Measurements from ENCODE around the gene IFI27L2. TPM values are rescaled to one million over a fixed set of nuclear protein-coding genes. Genes with fewer than 3 reads are reported as not detected.
A peak's percentile ranks its signal among the peaks of the same experiment; 100 is the strongest.

The IFI27L2 gene
- total and polyA plus RNA-seq, 2 experiments from 2014 or later: 23.4 to 38.5 TPM

DNA sequence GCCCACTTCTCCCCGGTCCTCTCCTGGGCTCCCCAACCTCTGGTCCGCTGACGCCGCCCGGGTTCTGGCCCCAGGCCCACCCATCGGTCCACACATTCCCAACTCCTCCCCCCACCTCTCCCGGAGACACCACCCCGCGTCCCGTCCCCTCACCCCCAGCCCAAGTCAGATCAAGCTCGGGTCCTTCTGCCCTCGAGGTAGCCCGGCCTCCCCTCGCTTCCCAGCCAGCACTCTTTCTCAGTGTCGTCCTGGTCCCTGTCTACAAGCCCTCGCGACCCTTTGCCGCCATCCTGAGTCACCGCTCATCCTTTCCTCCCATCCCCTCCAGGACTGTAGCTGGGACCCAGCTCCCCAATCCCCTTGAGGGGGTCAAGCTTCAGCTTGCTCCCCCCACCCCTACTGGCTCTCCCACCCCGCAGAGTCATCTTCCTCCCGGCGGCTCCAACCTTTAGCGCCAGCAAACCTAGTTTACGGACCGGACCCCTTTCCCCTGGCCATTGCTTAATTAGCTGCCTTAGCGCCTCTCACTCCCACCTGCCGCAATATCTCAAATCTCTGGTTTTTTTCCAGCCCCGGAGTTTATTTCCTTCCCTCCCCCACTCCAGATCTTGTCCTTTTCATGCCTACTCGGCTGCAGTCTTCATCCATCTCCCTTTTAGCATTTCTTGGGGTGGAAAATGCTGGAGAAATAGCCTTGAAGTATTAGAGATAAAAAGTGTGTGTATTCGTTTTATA is 45.8 kb upstream of the IFI27L2 start (continued):
- TF ChIP-seq, protein P1, sequence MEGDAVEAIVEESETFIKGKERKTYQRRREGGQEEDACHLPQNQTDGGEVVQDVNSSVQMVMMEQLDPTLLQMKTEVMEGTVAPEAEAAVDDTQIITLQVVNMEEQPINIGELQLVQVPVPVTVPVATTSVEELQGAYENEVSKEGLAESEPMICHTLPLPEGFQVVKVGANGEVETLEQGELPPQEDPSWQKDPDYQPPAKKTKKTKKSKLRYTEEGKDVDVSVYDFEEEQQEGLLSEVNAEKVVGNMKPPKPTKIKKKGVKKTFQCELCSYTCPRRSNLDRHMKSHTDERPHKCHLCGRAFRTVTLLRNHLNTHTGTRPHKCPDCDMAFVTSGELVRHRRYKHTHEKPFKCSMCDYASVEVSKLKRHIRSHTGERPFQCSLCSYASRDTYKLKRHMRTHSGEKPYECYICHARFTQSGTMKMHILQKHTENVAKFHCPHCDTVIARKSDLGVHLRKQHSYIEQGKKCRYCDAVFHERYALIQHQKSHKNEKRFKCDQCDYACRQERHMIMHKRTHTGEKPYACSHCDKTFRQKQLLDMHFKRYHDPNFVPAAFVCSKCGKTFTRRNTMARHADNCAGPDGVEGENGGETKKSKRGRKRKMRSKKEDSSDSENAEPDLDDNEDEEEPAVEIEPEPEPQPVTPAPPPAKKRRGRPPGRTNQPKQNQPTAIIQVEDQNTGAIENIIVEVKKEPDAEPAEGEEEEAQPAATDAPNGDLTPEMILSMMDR (conservative IDR thresholded peaks at IDR 0.05; ENCODE audit: low read depth in 2 of 2): no peak

DNA sequence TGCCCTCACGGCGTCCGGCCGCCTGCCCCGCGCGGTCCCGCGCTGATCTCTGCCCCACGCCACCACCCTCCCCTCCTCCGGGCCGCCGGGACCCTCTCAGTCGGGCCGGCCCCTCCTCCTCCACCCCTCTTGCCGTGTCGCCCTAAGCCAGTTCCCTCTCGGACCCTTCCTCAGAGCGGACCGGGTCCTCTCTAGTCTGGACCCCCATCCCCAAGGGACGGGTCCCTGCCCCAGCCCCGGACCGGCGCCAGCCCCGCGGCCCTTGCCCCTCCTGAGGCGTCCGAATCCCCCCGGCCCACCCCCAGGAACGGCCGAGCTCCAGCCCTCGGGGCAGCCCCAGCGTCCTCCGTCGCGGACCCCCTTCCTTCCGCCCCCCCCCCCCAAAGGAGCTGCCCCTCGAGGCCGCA is 45.2 kb upstream of the IFI27L2 start:
- Mint-ChIP-seq H3K27ac (no peak overlapping the region), H3K9me3 (no peaks in the 10 kb centered on the region; the same call in 2 of the 3 replicates), H3K36me3 (ENCODE audit: low read depth) (peaks cover 3% of the 10 kb centered on the region; the same call in 1 of the 3 replicates), H3K27me3 (ENCODE audit: insufficient read depth, low read depth, poor library complexity) (peaks cover 9% of the 10 kb centered on the region), H3K4me3 (peak overlapping the region; percentile 87), H3K4me1 (peaks cover 27% of the 10 kb centered on the region)
- peaks cover 4% of the 10 kb centered on the region; the same call in 1 of the 2 replicates for H3F3A ChIP-seq (replicated peaks; ENCODE audit: low read depth)
- peak; percentile 39 for ATAC-seq
- no peaks in the 10 kb centered on the region for H3K36me3 ChIP-seq (ENCODE audit: insufficient read depth)
- H3K9me2 ChIP-seq (ENCODE audit: insufficient read depth): no peaks in the 10 kb centered on the region
- peaks cover 17% of the 10 kb centered on the region for H3K4me1 ChIP-seq (ENCODE audit: insufficient read depth)
- no peak for DNase-seq (ENCODE audit: low spot score)
- H3K79me2 ChIP-seq (replicated peaks; ENCODE audit: insufficient read depth): no peaks in the 10 kb centered on the region; the same call in 1 of the 2 replicates
- no peak overlapping the region for H3K27ac ChIP-seq (ENCODE audit: low read depth)
- H3K4me3 ChIP-seq: peak overlapping the region; percentile 90
- no peaks in the 10 kb centered on the region for H4K20me1 ChIP-seq (replicated peaks; ENCODE audit: insufficient read depth)
- H3K4me2 ChIP-seq: peak overlapping the region; percentile 98
- H2AFZ ChIP-seq: no peak overlapping the region; the same call in 1 of the 2 replicates
- peaks cover 37% of the 10 kb centered on the region for H3K27me3 ChIP-seq (ENCODE audit: insufficient read depth)
- no peak for TF ChIP-seq POLR2AphosphoS5 (IDR thresholded peaks at IDR 0.05; ENCODE audit: low read depth)
- no peak for TF ChIP-seq ZNF331 (CRISPR knock-in tag; IDR thresholded peaks at IDR 0.05; ENCODE audit: low read depth)
- no peak for TF ChIP-seq EZH2phosphoT487 (IDR thresholded peaks at IDR 0.05; ENCODE audit: unreplicated experiment)
- no peak for TF ChIP-seq NANOG (IDR thresholded peaks at IDR 0.05; ENCODE audit: borderline replicate concordance)
- TF ChIP-seq, protein P2, sequence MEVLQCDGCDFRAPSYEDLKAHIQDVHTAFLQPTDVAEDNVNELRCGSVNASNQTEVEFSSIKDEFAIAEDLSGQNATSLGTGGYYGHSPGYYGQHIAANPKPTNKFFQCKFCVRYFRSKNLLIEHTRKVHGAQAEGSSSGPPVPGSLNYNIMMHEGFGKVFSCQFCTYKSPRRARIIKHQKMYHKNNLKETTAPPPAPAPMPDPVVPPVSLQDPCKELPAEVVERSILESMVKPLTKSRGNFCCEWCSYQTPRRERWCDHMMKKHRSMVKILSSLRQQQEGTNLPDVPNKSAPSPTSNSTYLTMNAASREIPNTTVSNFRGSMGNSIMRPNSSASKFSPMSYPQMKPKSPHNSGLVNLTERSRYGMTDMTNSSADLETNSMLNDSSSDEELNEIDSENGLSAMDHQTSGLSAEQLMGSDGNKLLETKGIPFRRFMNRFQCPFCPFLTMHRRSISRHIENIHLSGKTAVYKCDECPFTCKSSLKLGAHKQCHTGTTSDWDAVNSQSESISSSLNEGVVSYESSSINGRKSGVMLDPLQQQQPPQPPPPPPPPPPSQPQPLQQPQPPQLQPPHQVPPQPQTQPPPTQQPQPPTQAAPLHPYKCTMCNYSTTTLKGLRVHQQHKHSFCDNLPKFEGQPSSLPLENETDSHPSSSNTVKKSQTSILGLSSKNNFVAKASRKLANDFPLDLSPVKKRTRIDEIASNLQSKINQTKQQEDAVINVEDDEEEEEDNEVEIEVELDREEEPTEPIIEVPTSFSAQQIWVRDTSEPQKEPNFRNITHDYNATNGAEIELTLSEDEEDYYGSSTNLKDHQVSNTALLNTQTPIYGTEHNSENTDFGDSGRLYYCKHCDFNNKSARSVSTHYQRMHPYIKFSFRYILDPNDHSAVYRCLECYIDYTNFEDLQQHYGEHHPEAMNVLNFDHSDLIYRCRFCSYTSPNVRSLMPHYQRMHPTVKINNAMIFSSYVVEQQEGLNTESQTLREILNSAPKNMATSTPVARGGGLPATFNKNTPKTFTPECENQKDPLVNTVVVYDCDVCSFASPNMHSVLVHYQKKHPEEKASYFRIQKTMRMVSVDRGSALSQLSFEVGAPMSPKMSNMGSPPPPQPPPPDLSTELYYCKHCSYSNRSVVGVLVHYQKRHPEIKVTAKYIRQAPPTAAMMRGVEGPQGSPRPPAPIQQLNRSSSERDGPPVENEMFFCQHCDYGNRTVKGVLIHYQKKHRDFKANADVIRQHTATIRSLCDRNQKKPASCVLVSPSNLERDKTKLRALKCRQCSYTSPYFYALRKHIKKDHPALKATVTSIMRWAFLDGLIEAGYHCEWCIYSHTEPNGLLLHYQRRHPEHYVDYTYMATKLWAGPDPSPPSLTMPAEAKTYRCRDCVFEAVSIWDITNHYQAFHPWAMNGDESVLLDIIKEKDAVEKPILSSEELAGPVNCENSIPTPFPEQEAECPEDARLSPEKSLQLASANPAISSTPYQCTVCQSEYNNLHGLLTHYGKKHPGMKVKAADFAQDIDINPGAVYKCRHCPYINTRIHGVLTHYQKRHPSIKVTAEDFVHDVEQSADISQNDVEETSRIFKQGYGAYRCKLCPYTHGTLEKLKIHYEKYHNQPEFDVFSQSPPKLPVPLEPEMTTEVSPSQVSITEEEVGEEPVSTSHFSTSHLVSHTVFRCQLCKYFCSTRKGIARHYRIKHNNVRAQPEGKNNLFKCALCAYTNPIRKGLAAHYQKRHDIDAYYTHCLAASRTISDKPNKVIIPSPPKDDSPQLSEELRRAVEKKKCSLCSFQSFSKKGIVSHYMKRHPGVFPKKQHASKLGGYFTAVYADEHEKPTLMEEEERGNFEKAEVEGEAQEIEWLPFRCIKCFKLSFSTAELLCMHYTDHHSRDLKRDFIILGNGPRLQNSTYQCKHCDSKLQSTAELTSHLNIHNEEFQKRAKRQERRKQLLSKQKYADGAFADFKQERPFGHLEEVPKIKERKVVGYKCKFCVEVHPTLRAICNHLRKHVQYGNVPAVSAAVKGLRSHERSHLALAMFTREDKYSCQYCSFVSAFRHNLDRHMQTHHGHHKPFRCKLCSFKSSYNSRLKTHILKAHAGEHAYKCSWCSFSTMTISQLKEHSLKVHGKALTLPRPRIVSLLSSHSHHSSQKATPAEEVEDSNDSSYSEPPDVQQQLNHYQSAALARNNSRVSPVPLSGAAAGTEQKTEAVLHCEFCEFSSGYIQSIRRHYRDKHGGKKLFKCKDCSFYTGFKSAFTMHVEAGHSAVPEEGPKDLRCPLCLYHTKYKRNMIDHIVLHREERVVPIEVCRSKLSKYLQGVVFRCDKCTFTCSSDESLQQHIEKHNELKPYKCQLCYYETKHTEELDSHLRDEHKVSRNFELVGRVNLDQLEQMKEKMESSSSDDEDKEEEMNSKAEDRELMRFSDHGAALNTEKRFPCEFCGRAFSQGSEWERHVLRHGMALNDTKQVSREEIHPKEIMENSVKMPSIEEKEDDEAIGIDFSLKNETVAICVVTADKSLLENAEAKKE (CRISPR knock-in tag; IDR thresholded peaks at IDR 0.05): no peak
- TF ChIP-seq, protein P1 (conservative IDR thresholded peaks at IDR 0.05; ENCODE audit: low read depth in 2 of 2): no peak
- no peak for TF ChIP-seq JUNB (IDR thresholded peaks at IDR 0.05; ENCODE audit: unreplicated experiment)
- TF ChIP-seq STAT1 (IDR thresholded peaks at IDR 0.05; ENCODE audit: unreplicated experiment): no peak
- no peak for TF ChIP-seq ZNF114 (CRISPR knock-in tag; IDR thresholded peaks at IDR 0.05)
- TF ChIP-seq, protein P3, sequence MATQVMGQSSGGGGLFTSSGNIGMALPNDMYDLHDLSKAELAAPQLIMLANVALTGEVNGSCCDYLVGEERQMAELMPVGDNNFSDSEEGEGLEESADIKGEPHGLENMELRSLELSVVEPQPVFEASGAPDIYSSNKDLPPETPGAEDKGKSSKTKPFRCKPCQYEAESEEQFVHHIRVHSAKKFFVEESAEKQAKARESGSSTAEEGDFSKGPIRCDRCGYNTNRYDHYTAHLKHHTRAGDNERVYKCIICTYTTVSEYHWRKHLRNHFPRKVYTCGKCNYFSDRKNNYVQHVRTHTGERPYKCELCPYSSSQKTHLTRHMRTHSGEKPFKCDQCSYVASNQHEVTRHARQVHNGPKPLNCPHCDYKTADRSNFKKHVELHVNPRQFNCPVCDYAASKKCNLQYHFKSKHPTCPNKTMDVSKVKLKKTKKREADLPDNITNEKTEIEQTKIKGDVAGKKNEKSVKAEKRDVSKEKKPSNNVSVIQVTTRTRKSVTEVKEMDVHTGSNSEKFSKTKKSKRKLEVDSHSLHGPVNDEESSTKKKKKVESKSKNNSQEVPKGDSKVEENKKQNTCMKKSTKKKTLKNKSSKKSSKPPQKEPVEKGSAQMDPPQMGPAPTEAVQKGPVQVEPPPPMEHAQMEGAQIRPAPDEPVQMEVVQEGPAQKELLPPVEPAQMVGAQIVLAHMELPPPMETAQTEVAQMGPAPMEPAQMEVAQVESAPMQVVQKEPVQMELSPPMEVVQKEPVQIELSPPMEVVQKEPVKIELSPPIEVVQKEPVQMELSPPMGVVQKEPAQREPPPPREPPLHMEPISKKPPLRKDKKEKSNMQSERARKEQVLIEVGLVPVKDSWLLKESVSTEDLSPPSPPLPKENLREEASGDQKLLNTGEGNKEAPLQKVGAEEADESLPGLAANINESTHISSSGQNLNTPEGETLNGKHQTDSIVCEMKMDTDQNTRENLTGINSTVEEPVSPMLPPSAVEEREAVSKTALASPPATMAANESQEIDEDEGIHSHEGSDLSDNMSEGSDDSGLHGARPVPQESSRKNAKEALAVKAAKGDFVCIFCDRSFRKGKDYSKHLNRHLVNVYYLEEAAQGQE (IDR thresholded peaks at IDR 0.05; ENCODE audit: unreplicated experiment): no peak
